GM21576 (cell line): ENCODE results near the gene ZFHX2.
A peak's percentile ranks its signal among the peaks of the same experiment; 100 is the strongest.
"Not testable (repeated sequence)": the region's sequence is repeated elsewhere in the genome, so short reads cannot be mapped to it uniquely, and the experiment has no call there.

Experiments
- ATAC-seq: cut with Tn5 transposase; IDR thresholded peaks from one replicate; pipeline ENCODE4 v1.9.1; 2021; ENCODE audit warnings: mild to moderate bottlenecking, moderate library complexity; ENCODE audit not compliant: unreplicated experiment

Gene ZFHX2

DNA sequence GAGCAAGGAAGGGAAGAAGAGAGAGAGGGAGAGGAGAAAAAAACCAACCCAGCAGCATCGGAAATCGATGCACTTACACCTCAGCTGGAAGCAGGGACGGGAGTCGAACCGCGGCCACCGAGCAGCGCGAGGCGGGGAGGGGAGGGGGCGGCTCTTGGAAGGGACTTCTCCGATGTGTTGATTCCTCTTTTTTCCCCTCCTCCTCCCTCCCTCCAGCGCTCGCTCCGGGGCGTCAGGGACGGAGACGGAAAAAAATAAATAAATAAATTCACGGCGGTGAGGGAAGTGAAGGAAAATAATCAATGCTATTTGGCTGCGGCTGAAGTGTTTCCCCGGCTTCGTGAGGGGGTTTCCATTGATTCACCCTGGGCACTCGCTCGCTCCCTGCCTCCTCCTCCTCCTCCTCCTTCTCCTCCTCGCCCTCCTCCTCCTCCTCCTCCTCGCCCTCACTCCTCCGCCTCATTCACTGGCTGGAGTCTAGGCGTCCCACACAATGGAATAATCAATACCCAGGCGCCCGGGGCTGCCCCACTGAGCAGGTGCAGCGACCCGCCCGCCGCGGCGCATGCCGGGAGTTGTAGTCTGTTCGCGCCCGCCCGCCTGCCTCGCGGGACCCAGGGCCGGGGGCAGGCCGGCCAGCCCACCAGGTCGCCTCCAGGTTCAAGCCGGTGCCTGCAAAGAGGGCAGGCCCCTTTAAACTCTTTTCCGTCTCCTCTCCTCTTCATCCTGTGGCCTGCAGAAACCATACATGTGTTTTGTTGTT lies at the start of gene ZFHX2:
Gene ZFHX2, minus strand, starts transcription at position 500 of the 763 bp plus-strand sequence. CDS start 16,440 bp downstream, outside the sequence.
- ATAC-seq = peak; percentile 63

GRCh38 chr14:23600806-23601205 lies 49.2 kb upstream of the ZFHX2 start:
- no peak for ATAC-seq

- ATAC-seq = no peak
These were observed 48.8 kb upstream of the ZFHX2 start for GRCh38 chr14:23600322-23600707.

DNA sequence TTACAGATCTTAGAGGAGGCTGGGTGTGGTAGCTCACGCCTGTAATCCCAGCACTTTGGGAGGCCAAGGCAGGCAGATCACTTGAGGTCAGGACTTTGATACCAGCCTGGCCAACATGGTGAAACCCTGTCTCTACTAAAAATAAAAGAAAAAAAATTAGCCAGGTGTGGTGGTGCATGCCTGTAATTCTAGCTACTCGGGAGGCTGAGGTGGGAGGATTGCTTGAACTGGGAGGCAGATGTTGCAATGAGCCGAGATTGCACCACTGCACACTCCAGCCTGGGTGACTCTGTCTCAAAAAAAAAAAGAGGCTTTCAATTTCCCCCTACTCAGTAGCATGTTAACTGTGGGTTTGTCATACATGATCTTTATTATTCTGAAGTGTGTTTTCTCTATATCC lies 42.6 kb upstream of the ZFHX2 start:
- ATAC-seq = not testable (repeated sequence)

DNA sequence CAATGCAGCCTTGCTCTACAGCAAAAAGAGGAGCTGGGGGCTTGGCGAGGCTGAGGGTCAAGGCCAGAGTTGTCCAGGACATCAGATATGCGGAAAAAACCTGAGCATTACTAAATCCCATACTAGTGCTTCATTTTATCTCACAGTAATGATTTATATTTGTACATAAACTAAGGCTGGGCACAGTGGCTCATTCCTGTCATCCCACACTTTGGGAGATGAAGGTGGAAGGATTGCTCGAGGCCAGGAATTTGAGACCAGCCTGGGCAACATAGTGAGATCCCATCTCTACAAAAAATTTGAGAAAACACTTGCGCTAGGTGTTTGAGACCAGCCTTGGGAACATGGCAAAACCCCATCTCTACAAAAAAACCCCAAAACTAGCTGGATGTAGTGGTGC lies 38.6 kb upstream of the ZFHX2 start:
- ATAC-seq = no peak

DNA sequence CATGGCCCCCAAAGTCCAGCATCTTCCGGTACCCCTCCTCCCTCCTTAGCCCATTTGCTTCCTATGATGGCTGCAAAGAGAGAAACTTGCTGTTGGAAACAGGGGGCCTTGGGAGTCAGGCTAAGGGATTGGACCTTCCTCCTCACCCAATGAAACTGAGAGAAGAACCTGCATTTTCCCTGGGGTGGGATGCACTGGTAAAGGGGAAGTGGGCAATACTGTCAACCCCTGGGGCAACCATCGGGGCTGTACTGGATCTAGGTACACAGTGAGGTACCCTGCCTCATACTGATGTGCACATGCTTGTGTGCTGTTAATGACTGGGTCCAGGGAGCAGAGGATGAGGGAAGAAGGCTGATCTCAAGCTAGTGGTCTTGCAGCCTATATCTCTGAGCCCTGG lies 38.0 kb upstream of the ZFHX2 start:
- ATAC-seq = no peak

DNA sequence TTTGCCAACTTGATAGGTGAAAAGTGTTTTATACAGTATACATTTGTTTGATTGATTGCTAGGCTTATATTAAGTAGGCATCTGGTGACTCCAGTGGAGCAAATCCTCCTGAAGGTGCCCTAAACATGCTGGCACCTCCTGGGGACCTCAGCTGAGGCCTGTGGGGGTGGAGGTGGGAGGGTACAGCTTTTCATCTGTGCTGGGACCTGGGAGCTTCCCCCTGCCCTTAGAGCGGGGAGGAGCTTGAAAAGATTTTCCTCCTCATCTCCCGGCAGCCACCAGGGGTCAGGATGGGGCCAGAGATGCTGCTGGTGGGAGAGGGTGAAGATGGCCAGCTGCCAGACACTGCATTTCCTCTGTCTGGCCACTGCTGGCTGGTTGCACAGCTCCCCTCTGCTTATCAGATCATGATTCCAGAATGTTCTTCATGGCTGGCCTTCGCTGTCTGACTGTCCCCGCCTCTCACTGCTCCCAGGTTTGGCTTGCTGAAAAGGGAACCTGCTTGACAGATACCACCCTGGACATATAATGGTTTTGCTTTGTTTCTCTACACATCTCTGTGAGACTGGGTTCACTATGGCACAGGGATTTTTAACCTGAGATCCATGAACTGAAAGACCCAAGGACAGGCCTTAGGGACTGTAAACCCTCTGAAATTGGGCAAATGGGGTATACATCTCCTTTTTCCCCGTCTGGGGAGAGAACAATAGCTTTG lies 37.5 kb upstream of the ZFHX2 start:
- peak; percentile 95 for ATAC-seq

- ATAC-seq = not testable (repeated sequence)
These were observed 33.1 kb upstream of the ZFHX2 start for GRCh38 chr14:23584527-23585203.

- ATAC-seq = not testable (repeated sequence)
These were observed 32.4 kb upstream of the ZFHX2 start for GRCh38 chr14:23583761-23584526.

DNA sequence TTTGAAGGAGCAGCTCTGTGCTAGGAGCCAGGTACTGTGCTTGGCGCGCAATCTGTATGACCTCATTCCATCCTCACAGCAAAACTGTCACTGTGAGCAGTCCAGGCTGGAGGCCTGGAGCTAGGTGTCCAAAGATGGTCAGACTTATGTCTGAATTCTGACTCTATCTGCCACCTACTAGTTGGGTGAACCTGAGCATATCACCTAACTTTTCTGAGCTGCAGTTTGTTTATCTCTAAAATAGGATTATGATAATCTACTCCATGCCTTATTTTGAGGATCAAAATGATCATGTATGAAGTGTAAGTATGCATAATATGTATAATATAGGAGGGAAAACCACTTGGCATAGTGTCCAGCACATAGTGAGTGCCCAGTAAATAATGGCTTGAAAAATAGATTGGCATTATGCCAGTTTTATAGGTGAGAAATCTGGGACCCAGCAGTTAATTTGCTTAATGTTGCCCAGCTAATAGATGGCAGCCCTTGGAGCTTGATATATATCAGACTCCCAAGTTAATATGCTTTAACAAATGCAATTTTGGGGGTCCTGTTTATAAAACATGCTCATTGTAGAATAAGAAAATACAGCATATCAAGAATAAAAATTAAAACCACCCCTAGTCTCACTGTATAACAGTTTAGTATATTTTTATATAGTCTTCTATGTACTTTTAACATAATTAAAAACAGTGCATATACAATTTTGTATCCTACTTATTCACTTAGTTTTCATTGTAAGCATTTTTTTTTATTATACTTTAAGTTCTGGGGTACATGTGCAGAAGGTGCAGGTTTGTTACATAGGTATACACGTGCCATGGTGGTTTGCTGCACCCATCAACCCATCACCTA lies 31.6 kb upstream of the ZFHX2 start:
- no peak for ATAC-seq

DNA sequence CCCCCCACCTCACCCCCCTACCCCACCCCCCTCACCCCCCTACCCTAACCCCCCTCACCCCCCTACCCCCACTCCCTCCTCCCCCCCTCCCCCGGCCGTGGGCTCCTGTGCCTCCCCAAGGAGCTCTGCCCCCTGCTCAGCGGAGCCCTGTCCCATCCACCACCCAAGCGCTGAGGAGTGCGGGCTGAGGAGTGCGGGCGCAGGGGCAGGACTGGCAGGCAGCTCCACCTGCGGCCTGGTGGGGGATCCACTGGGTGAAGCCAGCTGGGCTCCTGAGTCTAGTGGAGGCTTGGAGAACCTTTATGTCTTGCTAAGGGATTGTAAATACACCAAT lies 29.4 kb upstream of the ZFHX2 start:
- no peak for ATAC-seq

DNA sequence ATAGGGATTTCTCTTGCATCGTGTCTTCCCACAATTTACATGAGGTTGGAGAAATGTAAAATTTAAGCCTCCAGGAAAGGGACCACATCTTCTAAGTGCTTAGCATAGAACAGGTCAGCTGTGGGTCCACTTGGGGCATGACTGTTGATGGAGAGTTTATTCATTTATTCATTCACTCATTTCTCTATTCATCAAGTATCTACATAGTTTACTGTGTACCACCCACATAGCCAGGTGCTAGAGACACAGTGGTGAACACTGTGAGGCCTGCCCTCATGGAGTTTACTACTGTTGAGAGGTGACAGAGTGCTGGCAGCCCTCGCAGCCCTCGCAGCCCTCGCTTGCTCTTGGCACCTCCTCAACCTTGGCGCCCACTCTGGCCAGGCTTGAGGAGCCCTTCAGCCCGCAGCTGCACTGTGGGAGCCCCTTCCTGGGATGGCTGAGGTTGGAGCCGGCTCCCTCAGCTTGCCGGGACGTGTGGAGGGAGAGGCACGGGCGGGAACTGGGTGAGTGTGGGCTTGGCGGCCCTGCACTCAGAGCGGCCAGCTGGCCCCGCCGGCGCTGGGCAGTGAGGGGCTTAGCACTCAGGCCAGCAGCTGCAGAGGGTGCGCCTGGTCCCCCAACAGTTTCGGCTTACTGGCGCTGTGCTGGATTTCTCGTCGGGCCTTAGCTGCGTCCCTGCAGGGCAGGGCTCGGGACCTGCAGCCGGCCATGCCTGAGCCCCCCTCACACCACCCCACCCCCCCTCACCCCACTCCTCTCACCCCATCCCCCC lies 28.8 kb upstream of the ZFHX2 start:
- no peak for ATAC-seq

GRCh38 chr14:23579739-23580138 lies 28.2 kb upstream of the ZFHX2 start:
- no peak for ATAC-seq

DNA sequence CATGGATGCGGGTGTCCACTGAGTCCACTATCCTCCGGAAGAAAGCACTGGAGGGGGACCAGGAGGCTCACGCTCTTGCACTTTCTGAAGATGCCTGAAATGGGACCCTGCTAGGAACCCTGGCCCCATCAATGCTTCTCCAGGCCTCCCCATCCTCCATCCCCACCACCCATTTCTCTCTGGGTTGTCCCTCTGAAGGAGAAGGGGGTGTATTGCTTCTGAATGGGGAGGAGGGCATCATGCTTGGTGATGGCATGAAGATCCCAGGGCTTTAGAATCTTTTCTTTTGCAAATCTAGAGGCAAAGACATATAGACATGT lies 27.7 kb upstream of the ZFHX2 start:
- no peak for ATAC-seq

DNA sequence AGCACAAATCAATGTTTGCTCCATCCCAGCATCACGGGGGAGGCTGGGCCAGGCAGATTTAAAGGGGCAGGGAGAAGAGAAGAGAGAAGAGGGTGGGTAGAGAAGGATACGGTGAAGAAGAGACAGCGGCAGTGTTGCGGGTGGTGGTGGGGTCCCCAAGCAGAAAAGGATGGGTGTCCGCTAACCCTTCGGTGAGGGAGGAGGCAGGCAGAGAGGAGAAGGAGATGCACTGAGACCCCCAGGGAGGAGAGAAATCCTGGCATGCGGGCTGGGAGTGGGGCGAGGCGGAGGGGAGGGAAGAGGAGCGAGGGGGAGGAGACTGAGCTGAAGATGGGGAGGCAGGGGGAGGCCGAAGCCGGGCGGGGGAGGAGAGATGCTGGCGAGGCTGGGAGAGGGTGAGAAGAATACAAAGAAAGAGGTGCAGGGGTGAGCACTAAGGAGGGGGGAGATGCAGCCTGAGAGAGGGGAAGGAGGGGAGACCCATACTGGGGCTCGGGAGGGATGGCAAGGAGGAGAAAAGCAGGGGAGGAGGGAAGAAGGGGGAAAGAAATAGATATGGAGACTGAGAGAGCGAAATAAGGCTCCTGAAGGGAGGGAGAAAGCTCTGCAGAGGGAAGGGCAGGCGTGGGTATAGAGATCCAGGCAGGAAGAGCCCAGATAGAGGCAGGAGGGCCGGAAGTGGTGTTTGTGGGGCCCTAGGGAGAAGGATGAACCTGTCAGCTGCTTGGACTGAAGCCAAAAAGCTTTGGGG lies 27.2 kb upstream of the ZFHX2 start, which contains the start of gene JPH4:
Gene JPH4, minus strand, starts transcription at position 231 of the 751 bp plus-strand sequence. CDS start 1,337 bp downstream, outside the sequence.
- ATAC-seq = no peak

DNA sequence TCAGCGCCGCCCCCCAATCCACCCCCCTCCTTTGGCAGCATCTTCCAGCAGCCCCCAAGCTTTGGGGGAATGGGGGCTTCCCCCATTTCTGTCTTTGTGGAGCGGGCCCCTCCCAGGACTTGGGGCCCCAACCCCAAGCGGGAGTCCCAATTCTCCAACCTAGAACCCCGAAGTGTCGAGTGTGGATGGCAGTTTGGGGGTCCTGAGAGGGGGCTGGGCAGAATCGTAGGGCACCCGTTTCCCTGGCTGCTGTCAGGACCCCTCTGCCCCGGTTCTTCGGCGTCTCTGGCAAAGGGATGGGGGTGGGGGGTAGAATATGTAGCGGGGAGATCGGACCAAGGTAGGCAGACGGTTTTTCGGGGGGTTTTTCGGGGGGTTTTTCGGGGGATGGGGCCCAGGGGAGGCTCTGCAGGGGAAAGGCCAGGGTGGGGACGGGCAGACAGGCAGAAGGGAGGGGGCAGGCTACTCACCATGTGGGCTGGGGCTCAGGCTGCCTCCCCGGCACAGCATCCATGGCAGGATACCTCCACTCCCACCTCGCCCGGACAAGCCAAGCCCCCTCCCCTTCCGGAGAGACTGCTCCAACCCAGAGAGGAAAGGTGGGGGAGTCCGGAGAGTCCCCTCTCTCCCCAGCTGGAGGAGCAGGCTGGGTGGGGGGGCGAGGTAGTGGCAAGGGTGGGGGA lies 26.3 kb upstream of the ZFHX2 start:
- ATAC-seq = no peak

DNA sequence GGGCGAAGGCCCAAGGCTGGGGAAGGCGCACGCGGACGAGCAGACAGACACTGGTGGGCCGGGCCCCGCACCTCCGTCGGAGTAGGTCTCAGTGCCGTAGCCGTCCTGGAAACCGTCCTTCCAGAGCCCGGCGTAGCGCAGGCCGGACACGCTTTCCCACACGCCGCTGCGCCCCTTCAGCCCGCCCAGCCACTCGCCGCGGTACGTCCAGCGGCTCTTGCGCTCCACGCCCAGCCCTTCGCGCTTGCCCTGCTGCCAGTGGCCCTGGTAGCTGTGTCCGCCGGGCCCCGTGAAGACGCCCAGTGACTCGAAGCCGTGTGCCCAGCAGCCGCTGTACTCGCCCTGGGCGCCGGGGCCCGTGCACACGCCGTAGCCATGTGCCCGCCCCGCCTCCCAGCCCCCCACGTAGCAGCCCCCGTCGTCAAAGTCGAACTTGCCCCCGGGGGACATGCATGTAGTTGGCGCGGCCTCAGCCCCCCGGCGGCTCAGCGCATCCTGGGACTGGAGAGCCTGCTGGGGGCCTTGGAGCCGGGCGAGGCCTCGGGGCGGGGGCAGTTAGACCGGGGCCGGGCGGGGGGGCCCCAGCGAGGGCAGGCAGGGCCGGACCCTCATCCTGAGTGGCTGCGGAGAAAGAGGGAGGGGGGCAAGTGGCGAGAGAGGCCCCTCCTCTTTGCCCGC lies 25.6 kb upstream of the ZFHX2 start:
- no peak for ATAC-seq
